ENCODE data around the gene EXOSC6.
"Not testable (repeated sequence)": the region's sequence is repeated elsewhere in the genome, so short reads cannot be mapped to it uniquely, and the experiment has no call there.

The EXOSC6 gene

GRCh38 chr16:70204010-70204409, 47.7 kb downstream of the EXOSC6 start:
- H3K4me3 ChIP-seq (ENCODE audit: low read depth, low read length); H3K27me3 ChIP-seq (ENCODE audit: insufficient read depth, low read depth, severe bottlenecking); H3K27ac ChIP-seq; DNase-seq; H3K36me3 ChIP-seq; H3K9me3 ChIP-seq (ENCODE audit: severe bottlenecking): not testable (repeated sequence)

- H3K36me3 ChIP-seq; H3K27me3 ChIP-seq (ENCODE audit: insufficient read depth, low read depth, severe bottlenecking); H3K9me3 ChIP-seq (ENCODE audit: severe bottlenecking); H3K27ac ChIP-seq; DNase-seq; H3K4me3 ChIP-seq (ENCODE audit: low read depth, low read length): not testable (repeated sequence)
These were observed 48.2 kb downstream of the EXOSC6 start for GRCh38 chr16:70203508-70203907.

- not testable (repeated sequence) for H3K36me3 ChIP-seq; H3K9me3 ChIP-seq (ENCODE audit: severe bottlenecking); H3K27ac ChIP-seq; DNase-seq; H3K4me3 ChIP-seq (ENCODE audit: low read depth, low read length); H3K27me3 ChIP-seq (ENCODE audit: insufficient read depth, low read depth, severe bottlenecking)
These were observed 51.7 kb downstream of the EXOSC6 start for GRCh38 chr16:70200063-70200462.

GRCh38 chr16:70199170-70199569, 52.6 kb downstream of the EXOSC6 start:
- H3K36me3 ChIP-seq; H3K4me3 ChIP-seq (ENCODE audit: low read depth, low read length); DNase-seq; H3K9me3 ChIP-seq (ENCODE audit: severe bottlenecking); H3K27ac ChIP-seq; H3K27me3 ChIP-seq (ENCODE audit: insufficient read depth, low read depth, severe bottlenecking): not testable (repeated sequence)

- not testable (repeated sequence) for H3K9me3 ChIP-seq (ENCODE audit: severe bottlenecking); H3K4me3 ChIP-seq (ENCODE audit: low read depth, low read length); H3K36me3 ChIP-seq
These were observed 53.1 kb downstream of the EXOSC6 start for GRCh38 chr16:70198666-70199065.

GRCh38 chr16:70198230-70198629, 53.5 kb downstream of the EXOSC6 start:
- not testable (repeated sequence) for H3K27me3 ChIP-seq (ENCODE audit: insufficient read depth, low read depth, severe bottlenecking); H3K4me3 ChIP-seq (ENCODE audit: low read depth, low read length); DNase-seq; H3K27ac ChIP-seq; H3K36me3 ChIP-seq; H3K9me3 ChIP-seq (ENCODE audit: severe bottlenecking)

More at GRCh38 chr16:70198666-70199065, 53.1 kb downstream of the EXOSC6 start:
- not testable (repeated sequence) for H3K27ac ChIP-seq; H3K27me3 ChIP-seq (ENCODE audit: insufficient read depth, low read depth, severe bottlenecking); DNase-seq

- DNase-seq; H3K4me3 ChIP-seq (ENCODE audit: low read depth, low read length); H3K36me3 ChIP-seq; H3K27ac ChIP-seq; H3K9me3 ChIP-seq (ENCODE audit: severe bottlenecking); H3K27me3 ChIP-seq (ENCODE audit: insufficient read depth, low read depth, severe bottlenecking): not testable (repeated sequence)
These were observed 54.1 kb downstream of the EXOSC6 start for GRCh38 chr16:70197611-70198010.

Data from WERI-Rb-1 (cell line).